H9 (cell line): ENCODE measurements around the gene ADAMTS17. TPM values are rescaled to one million over a fixed set of nuclear protein-coding genes. Genes with fewer than 3 reads are reported as not detected.

Experiments
- DNase-seq: peaks from one replicate; pipeline ENCODE4 v3.0.0-alpha.2; 2017
- H2AFZ ChIP-seq: one replicate; pipeline ENCODE4 v1.6.1; 2013; ENCODE audit warnings: mild to moderate bottlenecking, low read length, control low read depth, moderate library complexity
- H2AK5ac ChIP-seq: 2 replicates; pipeline ENCODE4 v1.6.1; 2013; ENCODE audit warnings: low read length, control low read depth, mixed read lengths; ENCODE audit not compliant: insufficient read length
- H2BK120ac ChIP-seq: one replicate; pipeline ENCODE4 v1.6.1; 2013; ENCODE audit warnings: low read depth, mild to moderate bottlenecking, low read length, control low read depth, inconsistent platforms; ENCODE audit not compliant: poor library complexity, severe bottlenecking
- H2BK12ac ChIP-seq: 2 replicates; pipeline ENCODE4 v1.6.1; 2013; ENCODE audit warnings: low read length, control low read depth, mixed read lengths, low read depth; ENCODE audit not compliant: insufficient read length
- H2BK15ac ChIP-seq: 2 replicates; pipeline ENCODE4 v1.6.1; 2013; ENCODE audit warnings: low read depth, low read length, control low read depth
- H2BK20ac ChIP-seq: one replicate; pipeline ENCODE4 v1.6.1; 2013; ENCODE audit warnings: low read depth, mild to moderate bottlenecking, low read length, control low read depth, inconsistent platforms; ENCODE audit not compliant: poor library complexity, severe bottlenecking
- H2BK5ac ChIP-seq: 2 replicates; pipeline ENCODE4 v1.6.1; 2013; ENCODE audit warnings: low read length, control low read depth, mixed read lengths; ENCODE audit not compliant: insufficient read length
- H3K14ac ChIP-seq: 2 replicates; pipeline ENCODE4 v1.6.1; 2013; ENCODE audit warnings: low read length, control low read depth; ENCODE audit not compliant: insufficient read depth
- H3K18ac ChIP-seq: 2 replicates; pipeline ENCODE4 v1.6.1; 2013; ENCODE audit warnings: low read depth, mild to moderate bottlenecking, mixed read lengths, low read length, control low read depth; ENCODE audit not compliant: insufficient read length
- H3K23ac ChIP-seq: 2 replicates; pipeline ENCODE4 v1.6.1; 2013; ENCODE audit warnings: low read length, control low read depth, mixed read lengths, low read depth; ENCODE audit not compliant: insufficient read length
- H3K23me2 ChIP-seq: 2 replicates; pipeline ENCODE4 v1.6.1; 2013; ENCODE audit warnings: low read depth, mild to moderate bottlenecking, mixed read lengths, low read length, control low read depth; ENCODE audit not compliant: insufficient read length, poor library complexity, severe bottlenecking
- H3K27ac ChIP-seq: 2 replicates; pipeline ENCODE4 v1.5.1; 2013; ENCODE audit warnings: low read length, control low read depth, mixed read lengths, low read depth; ENCODE audit not compliant: insufficient read length
- H3K27me3 ChIP-seq: 2 replicates; pipeline ENCODE4 v1.6.1; 2013; ENCODE audit warnings: low read length, control low read depth, inconsistent platforms; ENCODE audit not compliant: insufficient read depth
- H3K4ac ChIP-seq: 2 replicates; pipeline ENCODE4 v1.6.1; 2013; ENCODE audit warnings: low read depth, mild to moderate bottlenecking, control low read depth, inconsistent platforms, low read length, moderate library complexity
- H3K4me1 ChIP-seq: 2 replicates; pipeline ENCODE4 v1.6.1; 2013; ENCODE audit warnings: low read length, control low read depth, inconsistent platforms; ENCODE audit not compliant: insufficient read depth
- H3K4me2 ChIP-seq: 2 replicates; pipeline ENCODE4 v1.6.1; 2013; ENCODE audit warnings: low read length, control low read depth, mixed read lengths; ENCODE audit not compliant: insufficient read length, insufficient read depth
- H3K56ac ChIP-seq: 2 replicates; pipeline ENCODE4 v1.6.1; 2013; ENCODE audit warnings: low read depth, mild to moderate bottlenecking, mixed read lengths, low read length, control low read depth; ENCODE audit not compliant: insufficient read length
- H3K79me1 ChIP-seq: 2 replicates; pipeline ENCODE4 v1.6.1; 2013; ENCODE audit warnings: low read depth, mild to moderate bottlenecking, moderate library complexity, low read length, control low read depth, inconsistent platforms; ENCODE audit not compliant: insufficient read depth, poor library complexity, severe bottlenecking
- H3K79me2 ChIP-seq: 2 replicates; pipeline ENCODE4 v1.6.1; 2013; ENCODE audit warnings: low read length, control low read depth, inconsistent platforms; ENCODE audit not compliant: insufficient read depth
- H3K9ac ChIP-seq: 2 replicates; pipeline ENCODE4 v1.6.1; 2013; ENCODE audit warnings: low read length, control low read depth, mixed read lengths; ENCODE audit not compliant: insufficient read length; ENCODE audit errors: extremely low read depth
- H3K9me3 ChIP-seq: one replicate; pipeline ENCODE4 v1.6.1; 2013; ENCODE audit warnings: low read depth, low read length, inconsistent platforms; ENCODE audit not compliant: control insufficient read depth
- H3T11ph ChIP-seq: one replicate; pipeline ENCODE4 v1.6.1; 2013; ENCODE audit warnings: mild to moderate bottlenecking, low read length, control low read depth, inconsistent platforms
- H4K20me1 ChIP-seq: one replicate; pipeline ENCODE4 v1.6.1; 2013; ENCODE audit not compliant: control insufficient read depth, insufficient read length, insufficient read depth
- H4K5ac ChIP-seq: 2 replicates; pipeline ENCODE4 v1.6.1; 2013; ENCODE audit warnings: low read depth, mild to moderate bottlenecking, mixed read lengths, low read length, control low read depth; ENCODE audit not compliant: insufficient read length
- H4K8ac ChIP-seq: replicated peaks from 2 replicates; pipeline ENCODE4 v1.6.1; 2013; ENCODE audit warnings: low read length, control low read depth, mixed read lengths, low read depth; ENCODE audit not compliant: insufficient read length
- H4K91ac ChIP-seq: 2 replicates; pipeline ENCODE4 v1.6.1; 2013; ENCODE audit warnings: low read depth, mild to moderate bottlenecking, moderate library complexity, mixed read lengths, low read length, control low read depth; ENCODE audit not compliant: insufficient read length
- H3K27ac Mint-ChIP-seq, 3 experiments: 2 replicates in 2 of 3; 3 replicates in 1 of 3; pipeline ENCODE4 v1.8.0; 2020 to 2021; ENCODE audit warnings: mixed read lengths in 3 of 3, mild to moderate bottlenecking in 1 of 3, moderate library complexity in 1 of 3
- H3K27me3 Mint-ChIP-seq: 2 replicates; pipeline ENCODE4 v1.8.0; 2021; ENCODE audit warnings: low read depth, mild to moderate bottlenecking, moderate library complexity, mixed read lengths
- H3K36me3 Mint-ChIP-seq, 3 experiments: 2 replicates in 2 of 3; 3 replicates in 1 of 3; pipeline ENCODE4 v1.8.0; 2020 to 2021; ENCODE audit warnings: low read depth in 3 of 3, mixed read lengths in 3 of 3; ENCODE audit not compliant: insufficient read depth in 1 of 3
- H3K4me1 Mint-ChIP-seq, 2 experiments: 2 replicates each; pipeline ENCODE4 v1.8.0; 2020; ENCODE audit warnings: mixed read lengths in 2 of 2
- H3K4me3 Mint-ChIP-seq, 2 experiments: 2 replicates in 1 of 2; 3 replicates in 1 of 2; pipeline ENCODE4 v1.8.0; 2020 to 2021; ENCODE audit warnings: mild to moderate bottlenecking in 2 of 2, mixed read lengths in 2 of 2, moderate library complexity in 1 of 2
- H3K9me3 Mint-ChIP-seq, 2 experiments: 2 replicates in 1 of 2; 3 replicates in 1 of 2; pipeline ENCODE4 v1.8.0; 2020; ENCODE audit warnings: mild to moderate bottlenecking in 2 of 2, mixed read lengths in 2 of 2, moderate library complexity in 1 of 2
- WGBS: extraction: QIAGEN DNeasy Blood & Tissue Kit; methylation state at CpG from one replicate; pipeline ENCODE4 v1.1.7; 2013; ENCODE audit warnings: missing lambda C conversion rate, low lambda C conversion rate, mixed read lengths; ENCODE audit not compliant: insufficient read length; ENCODE audit errors: extremely low coverage; 5-methylcytosine and 5-hydroxymethylcytosine counted together
- total RNA-seq: library from RNA; stranded (reverse); gene quantifications from 2 replicates; pipeline ENCODE4 v1.2.1, GENCODE V29; 2021
- TF ChIP-seq, protein P1 (sequence below): fragments of 200-600 bp; sonication (generic); conservative IDR thresholded peaks from 3 replicates; pipeline ENCODE4 v1.8.0; 2021; ENCODE audit warnings: antibody characterized with exemption, mild to moderate bottlenecking

The ADAMTS17 gene
- total RNA-seq, 1 experiment from 2014 or later: 2.9 TPM

DNA sequence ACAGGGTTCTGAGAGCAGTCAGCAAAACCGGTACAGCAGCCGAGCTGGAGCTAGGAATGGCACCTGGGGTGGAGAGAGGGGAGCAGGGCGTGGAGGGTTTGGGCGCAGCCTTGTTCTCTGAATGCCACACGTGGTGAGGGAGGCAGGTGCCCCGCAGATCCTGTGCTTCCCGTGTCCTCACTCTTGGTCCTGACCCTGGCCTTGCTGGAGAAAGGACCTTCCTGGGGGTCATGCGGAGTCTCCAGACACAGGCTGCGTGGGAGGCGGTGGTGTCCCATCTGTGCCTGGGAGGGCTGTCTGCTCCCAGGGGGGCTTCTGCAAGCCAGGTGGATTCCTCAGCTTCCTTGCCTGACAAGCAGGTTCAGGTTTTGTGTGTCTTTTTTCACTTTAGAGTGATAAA is 363.8 kb downstream of the ADAMTS17 start:
- no peak overlapping the region for H2BK120ac ChIP-seq
- H3K27ac ChIP-seq: no peak overlapping the region
- no peaks in the 10 kb centered on the region for H3K79me1 ChIP-seq
- no peak overlapping the region for H4K8ac ChIP-seq
- DNase-seq: no peak
- no peak overlapping the region for H3K4me3 Mint-ChIP-seq
- H3K23ac ChIP-seq: no peak overlapping the region
- H2BK5ac ChIP-seq: no peak overlapping the region
- H4K20me1 ChIP-seq: no peaks in the 10 kb centered on the region
- no peaks in the 10 kb centered on the region for H3K23me2 ChIP-seq
- H2AK5ac ChIP-seq: no peak overlapping the region
- H4K91ac ChIP-seq: no peak overlapping the region
- H3K9ac ChIP-seq: no peak overlapping the region
- H3K27me3 ChIP-seq: no peaks in the 10 kb centered on the region
- H2BK12ac ChIP-seq: no peak overlapping the region
- H3K27me3 Mint-ChIP-seq: peaks cover 12% of the 10 kb centered on the region
- no peak overlapping the region for H3K4ac ChIP-seq
- H3T11ph ChIP-seq: no peak overlapping the region
- H3K4me1 ChIP-seq: peaks cover 4% of the 10 kb centered on the region; the same call in 1 of the 2 replicates
- H3K56ac ChIP-seq: no peak overlapping the region
- peaks cover 27 to 34% of the 10 kb centered on the region in 2 experiments for H3K4me1 Mint-ChIP-seq
- no peaks in the 10 kb centered on the region; a peak in 1 of 7 replicates for H3K36me3 Mint-ChIP-seq
- no peak overlapping the region for H2BK20ac ChIP-seq
- H3K18ac ChIP-seq: no peak overlapping the region
- H2BK15ac ChIP-seq: no peak overlapping the region
- no peak overlapping the region for H4K5ac ChIP-seq
- no peak overlapping the region; a peak in 1 of 7 replicates for H3K27ac Mint-ChIP-seq
- H3K9me3 Mint-ChIP-seq: no peaks in the 10 kb centered on the region
- TF ChIP-seq, protein P1, sequence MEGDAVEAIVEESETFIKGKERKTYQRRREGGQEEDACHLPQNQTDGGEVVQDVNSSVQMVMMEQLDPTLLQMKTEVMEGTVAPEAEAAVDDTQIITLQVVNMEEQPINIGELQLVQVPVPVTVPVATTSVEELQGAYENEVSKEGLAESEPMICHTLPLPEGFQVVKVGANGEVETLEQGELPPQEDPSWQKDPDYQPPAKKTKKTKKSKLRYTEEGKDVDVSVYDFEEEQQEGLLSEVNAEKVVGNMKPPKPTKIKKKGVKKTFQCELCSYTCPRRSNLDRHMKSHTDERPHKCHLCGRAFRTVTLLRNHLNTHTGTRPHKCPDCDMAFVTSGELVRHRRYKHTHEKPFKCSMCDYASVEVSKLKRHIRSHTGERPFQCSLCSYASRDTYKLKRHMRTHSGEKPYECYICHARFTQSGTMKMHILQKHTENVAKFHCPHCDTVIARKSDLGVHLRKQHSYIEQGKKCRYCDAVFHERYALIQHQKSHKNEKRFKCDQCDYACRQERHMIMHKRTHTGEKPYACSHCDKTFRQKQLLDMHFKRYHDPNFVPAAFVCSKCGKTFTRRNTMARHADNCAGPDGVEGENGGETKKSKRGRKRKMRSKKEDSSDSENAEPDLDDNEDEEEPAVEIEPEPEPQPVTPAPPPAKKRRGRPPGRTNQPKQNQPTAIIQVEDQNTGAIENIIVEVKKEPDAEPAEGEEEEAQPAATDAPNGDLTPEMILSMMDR: no peak
- H3K14ac ChIP-seq: no peak overlapping the region
- no CpG with 5 or more reads among the region's 10 CpGs for WGBS
- H2AFZ ChIP-seq: no peak overlapping the region
- H3K79me2 ChIP-seq: no peaks in the 10 kb centered on the region
- H3K9me3 ChIP-seq: no peaks in the 10 kb centered on the region
- no peak overlapping the region for H3K4me2 ChIP-seq
